AG09319 (cell line): ENCODE data around the gene WDR27.

Experiments used
- DNase-seq: peaks from one replicate; pipeline ENCODE4 v3.0.0-alpha.2; 2010; ENCODE audit warnings: low read depth; ENCODE audit errors: extremely low read depth
- CTCF ChIP-seq: IDR thresholded peaks from 2 replicates; pipeline ENCODE4 v1.5.1; 2011; ENCODE audit warnings: low read depth, mild to moderate bottlenecking, inconsistent platforms, low read length, moderate library complexity

The WDR27 gene

GRCh38 chr6:169623975-169624374 is 77.9 kb downstream of the WDR27 start:
- DNase-seq = no peak
- no peak for TF ChIP-seq CTCF

GRCh38 chr6:169623343-169623742 is 78.5 kb downstream of the WDR27 start:
- no peak for DNase-seq

DNA sequence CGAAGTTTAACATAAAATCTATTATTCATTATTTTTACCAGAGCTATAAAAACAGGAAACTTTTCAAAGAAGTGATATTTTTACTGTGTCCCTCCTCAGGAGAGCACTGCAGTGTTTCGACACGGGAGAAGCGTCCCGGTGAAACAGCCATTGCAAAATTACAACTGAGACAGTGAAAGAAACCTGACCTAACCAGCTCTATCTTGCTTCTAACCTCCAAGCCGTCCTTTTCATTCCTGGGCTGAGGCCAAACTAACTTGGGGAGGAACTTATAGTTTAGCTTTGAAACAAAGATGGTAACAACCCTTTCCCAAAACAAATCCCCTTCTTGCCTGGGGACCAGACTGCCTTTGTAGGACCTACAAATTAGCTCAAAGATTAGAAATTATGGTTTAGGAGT is 79.2 kb downstream of the WDR27 start:
- TF ChIP-seq CTCF = no peak
- DNase-seq = no peak

More at GRCh38 chr6:169623343-169623742, 78.5 kb downstream of the WDR27 start:
- no peak for TF ChIP-seq CTCF

GRCh38 chr6:169621311-169621710 is 80.5 kb downstream of the WDR27 start:
- TF ChIP-seq CTCF = no peak
- no peak for DNase-seq

GRCh38 chr6:169620171-169621130 is 81.4 kb downstream of the WDR27 start:
- no peak for DNase-seq
- no peak for TF ChIP-seq CTCF

- no peak for DNase-seq
- no peak for TF ChIP-seq CTCF
Observed at GRCh38 chr6:169619650-169620049, 82.2 kb downstream of the WDR27 start.
